Spleen (tissue), 7 donors: ENCODE data around the gene CNIH1.

Experiments
- POLR2A ChIP-seq, 3 donors: fragments of 450-650 bp; IDR thresholded peaks; one replicate each; pipeline ENCODE4 v1.5.1; 2017; ENCODE audit warnings: antibody characterized with exemption in 3 of 3, mild to moderate bottlenecking in 1 of 3
- POLR2AphosphoS5 ChIP-seq, 3 donors: sonication (generic); formaldehyde crosslinking; IDR thresholded peaks; one replicate each; pipeline ENCODE4 v1.5.1; 2017; ENCODE audit warnings: antibody characterized with exemption in 3 of 3
- TF ChIP-seq, protein P1 (sequence below), 11 experiments: fragments of 200-600 bp in 7 of 11; fragments of 450-650 bp in 4 of 11; sonication (generic) in 4 of 11; IDR thresholded peaks in 8 of 11; conservative IDR thresholded peaks in 3 of 11; 1 replicate in 7 of 11; 2 replicates in 4 of 11; pipeline versions ENCODE4 v1.4.0 to v1.8.0; 2016 to 2021; ENCODE audit warnings: antibody characterized with exemption in 11 of 11, inconsistent platforms in 4 of 11, mild to moderate bottlenecking in 1 of 11
- donor health status: DM: no; HTN: no; CAD: no; lungs with moderate emphysema.
- donor health status: DM: no; HTN: no; CAD: no.
- donor health status: DM: no; HTN: no; CAD: no.

DNA sequence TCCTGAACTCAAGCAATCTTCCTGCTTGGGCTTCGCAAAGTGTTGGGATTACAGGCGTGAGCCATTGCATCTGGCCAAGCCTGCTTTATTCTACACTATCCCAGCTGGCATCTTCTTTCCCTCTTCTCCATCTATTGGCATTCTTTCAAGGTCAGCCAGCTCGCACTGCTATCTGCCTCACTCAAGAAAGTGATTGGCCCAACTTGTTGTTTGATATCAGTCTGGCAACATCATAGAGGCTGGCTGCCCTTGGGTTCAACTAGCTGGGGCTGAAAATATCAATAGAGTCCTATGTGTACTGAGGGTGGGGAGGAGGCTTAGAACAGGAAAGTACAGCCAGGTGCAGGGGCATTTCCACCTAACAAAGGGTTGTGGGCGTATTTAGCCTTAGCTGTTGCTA lies 30.5 kb upstream of the CNIH1 start:
- TF ChIP-seq, protein P1, sequence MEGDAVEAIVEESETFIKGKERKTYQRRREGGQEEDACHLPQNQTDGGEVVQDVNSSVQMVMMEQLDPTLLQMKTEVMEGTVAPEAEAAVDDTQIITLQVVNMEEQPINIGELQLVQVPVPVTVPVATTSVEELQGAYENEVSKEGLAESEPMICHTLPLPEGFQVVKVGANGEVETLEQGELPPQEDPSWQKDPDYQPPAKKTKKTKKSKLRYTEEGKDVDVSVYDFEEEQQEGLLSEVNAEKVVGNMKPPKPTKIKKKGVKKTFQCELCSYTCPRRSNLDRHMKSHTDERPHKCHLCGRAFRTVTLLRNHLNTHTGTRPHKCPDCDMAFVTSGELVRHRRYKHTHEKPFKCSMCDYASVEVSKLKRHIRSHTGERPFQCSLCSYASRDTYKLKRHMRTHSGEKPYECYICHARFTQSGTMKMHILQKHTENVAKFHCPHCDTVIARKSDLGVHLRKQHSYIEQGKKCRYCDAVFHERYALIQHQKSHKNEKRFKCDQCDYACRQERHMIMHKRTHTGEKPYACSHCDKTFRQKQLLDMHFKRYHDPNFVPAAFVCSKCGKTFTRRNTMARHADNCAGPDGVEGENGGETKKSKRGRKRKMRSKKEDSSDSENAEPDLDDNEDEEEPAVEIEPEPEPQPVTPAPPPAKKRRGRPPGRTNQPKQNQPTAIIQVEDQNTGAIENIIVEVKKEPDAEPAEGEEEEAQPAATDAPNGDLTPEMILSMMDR (IDR thresholded peaks at IDR 0.05 in 8 of 11, conservative IDR thresholded peaks at IDR 0.05 in 3 of 11), result no peak
- TF ChIP-seq POLR2A (IDR thresholded peaks at IDR 0.05) (no peak), POLR2AphosphoS5 (IDR thresholded peaks at IDR 0.05) (no peak)
